Vagina (tissue), 2 donors: ENCODE results near the gene PTPRD.

ENCODE experiments used
- CTCF ChIP-seq, 3 experiments: fragments of 450-650 bp in 2 of 3; fragments of 200-600 bp in 1 of 3; sonication (generic) in 1 of 3; IDR thresholded peaks; one replicate each; pipeline ENCODE4 v1.5.1; 2017 to 2019; ENCODE audit warnings: antibody characterized with exemption in 3 of 3, mild to moderate bottlenecking in 2 of 3, moderate library complexity in 2 of 3
- POLR2A ChIP-seq, 2 donors: fragments of 450-650 bp; IDR thresholded peaks; one replicate each; pipeline ENCODE4 v1.6.1; 2017; ENCODE audit warnings: antibody characterized with exemption in 2 of 2, mild to moderate bottlenecking in 2 of 2, moderate library complexity in 2 of 2

- TF ChIP-seq CTCF (IDR thresholded peaks at IDR 0.05) (no peak), POLR2A (IDR thresholded peaks at IDR 0.05) (no peak)
Observed at GRCh38 chr9:8572209-8572608, 2040.6 kb downstream of the PTPRD start.
